ENCODE results near the gene ABCG2. TPM values are rescaled to one million over a fixed set of nuclear protein-coding genes. Genes with fewer than 3 reads are reported as not detected.

Gene ABCG2
- total and polyA plus RNA-seq, 2 of the 8 experiments (the other 6 are each of a cell fraction or from before 2014, with no cell fraction given) = 2.4 to 4.6 TPM

DNA sequence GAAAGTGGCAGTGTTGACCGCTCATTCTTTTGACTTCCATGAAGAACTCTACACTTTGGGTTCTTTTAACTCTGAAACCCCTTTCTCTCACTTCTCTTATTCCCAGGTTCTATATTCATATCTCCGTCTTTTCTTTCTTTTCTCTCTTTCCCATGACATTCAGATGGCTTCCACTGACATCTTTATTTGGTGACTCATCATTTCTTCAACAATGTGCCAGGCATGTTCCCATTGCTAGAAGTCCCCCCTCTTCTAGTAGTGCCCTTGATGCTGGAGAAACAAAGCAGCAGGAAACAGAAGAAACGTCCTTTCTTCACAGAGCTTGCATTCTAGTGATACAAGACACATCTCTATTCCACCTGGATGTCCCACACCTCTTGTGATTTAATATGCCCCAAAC is 117.7 kb downstream of the ABCG2 start:
- Histone ChIP-seq H3K4ac (replicated peaks; ENCODE audit: insufficient read length, low read depth, low read length) (no peak overlapping the region), H2BK20ac (ENCODE audit: low read length) (no peak overlapping the region), H3K56ac (replicated peaks; ENCODE audit: insufficient read length, low read depth, low read length) (no peak overlapping the region), H3K4me2 (ENCODE audit: insufficient read depth in 1 of 2, low read depth in 2 of 2, low read length in 2 of 2) (no peak overlapping the region), H3K18ac (ENCODE audit: extremely low read depth, low read length) (no peak overlapping the region), H3K23me2 (ENCODE audit: low read depth, low read length) (no peaks in the 10 kb centered on the region), H3K9ac (replicated peaks in 1 of 4; ENCODE audit: extremely low read depth in 1 of 4, low read depth in 3 of 4, low read length in 3 of 4) (no peak overlapping the region), H3K4me3 (ENCODE audit: extremely low read depth in 1 of 4, insufficient read depth in 2 of 4, low read depth in 3 of 4, low read length in 4 of 4) (no peak overlapping the region), H3K79me2 (ENCODE audit: control insufficient read depth in 1 of 2, insufficient read depth in 2 of 2, low read length in 2 of 2) (no peaks in the 10 kb centered on the region), H4K8ac (ENCODE audit: extremely low read depth, insufficient read depth, low read length) (no peak overlapping the region), H2BK12ac (ENCODE audit: low read depth, low read length) (no peak overlapping the region), H3K79me1 (ENCODE audit: low read depth, low read length) (no peaks in the 10 kb centered on the region; the same call in 1 of the 2 replicates), H3K36me3 (ENCODE audit: control insufficient read depth in 2 of 4, insufficient read depth in 4 of 4, low read length in 3 of 4) (peaks cover 30 to 92% (median 76%) of the 10 kb centered on the region in 4 experiments), H2AFZ (ENCODE audit: low read length) (no peak overlapping the region), H3K14ac (ENCODE audit: insufficient read length) (no peak overlapping the region), H4K20me1 (replicated peaks in 1 of 2; ENCODE audit: control insufficient read depth in 1 of 2, insufficient read depth in 2 of 2, low read length in 2 of 2) (peaks cover 0 to under 1% of the 10 kb centered on the region in 2 experiments), H2BK5ac (ENCODE audit: low read depth, low read length) (no peak overlapping the region), H2BK15ac (ENCODE audit: low read length) (no peak overlapping the region), H2AK5ac (ENCODE audit: low read depth, low read length) (no peak overlapping the region), H3K9me3 (ENCODE audit: insufficient read depth in 2 of 2, low read depth in 1 of 2, low read length in 1 of 2) (no peaks in the 10 kb centered on the region), H3K4me1 (replicated peaks in 1 of 4; ENCODE audit: control insufficient read depth in 3 of 4, insufficient read depth in 4 of 4, low read length in 3 of 4) (no peaks in the 10 kb centered on the region), H4K5ac (ENCODE audit: insufficient read length, low read depth, low read length) (no peak overlapping the region), H2BK120ac (replicated peaks; ENCODE audit: low read depth, low read length) (no peak overlapping the region), H4K91ac (replicated peaks; ENCODE audit: insufficient read length, low read length) (no peak overlapping the region), H3K23ac (ENCODE audit: insufficient read length) (no peak overlapping the region), H3K27me3 (replicated peaks in 1 of 4; ENCODE audit: control insufficient read depth in 3 of 4, extremely low read depth in 1 of 4, insufficient read depth in 3 of 4, low read length in 3 of 4) (no peaks in the 10 kb centered on the region), H3K27ac (ENCODE audit: low read depth, low read length) (no peak overlapping the region)
- ChIA-PET CTCF (ENCODE audit: partially characterized antibody) (interaction anchor here (1.2 to 1.7 kb wide), 2 partner anchors 12 to 192 kb away, joined by 4 to 5 read pairs; no protein-coding TSS in a partner anchor), POLR2A (ENCODE audit: partially characterized antibody) (interaction anchor here (1.4 kb wide), 1 partner anchor 18 kb away, joined by 3 read pairs; no protein-coding TSS in a partner anchor)
- FAIRE-seq = no peak
- DNase-seq (ENCODE audit: low read depth in 1 of 2, low spot score in 2 of 2) = no peak
- WGBS, 2 experiments (ENCODE audit: extremely low coverage in 1 of 2, insufficient coverage in 1 of 2, insufficient read length in 1 of 2, insufficient replicate concordance in 2 of 2, low coverage in 1 of 2, low lambda C conversion rate in 2 of 2, missing lambda C conversion rate in 1 of 2) = 94% methylated on average over 3 of the region's 3 CpGs; no CpG with 5 or more reads in 1 of the 2 experiments
- TF ChIP-seq PHF8 (conservative IDR thresholded peaks at IDR 0.05; ENCODE audit: low read depth, low read length) (no peak), SIN3A (conservative IDR thresholded peaks at IDR 0.05 in 1 of 2, IDR thresholded peaks at IDR 0.05 in 1 of 2; ENCODE audit: low read depth in 1 of 2, low read length in 2 of 2) (no peak), TEAD4 (IDR thresholded peaks at IDR 0.05; ENCODE audit: low read depth, low read length) (no peak), CTBP2 (IDR thresholded peaks at IDR 0.05; ENCODE audit: borderline replicate concordance, insufficient read depth, insufficient read length, low read length) (no peak), MAX (IDR thresholded peaks at IDR 0.05) (no peak), RFX5 (IDR thresholded peaks at IDR 0.05; ENCODE audit: borderline replicate concordance, low read depth, low read length) (no peak), NANOG (IDR thresholded peaks at IDR 0.05; ENCODE audit: insufficient read depth, low read depth, low read length, poor library complexity, severe bottlenecking) (no peak), TCF12 (IDR thresholded peaks at IDR 0.05; ENCODE audit: low read depth, low read length) (no peak), KDM1A (IDR thresholded peaks at IDR 0.05; ENCODE audit: borderline replicate concordance, low read length) (no peak), KDM5A (IDR thresholded peaks at IDR 0.05; ENCODE audit: low read length) (no peak), BCL11A (IDR thresholded peaks at IDR 0.05; ENCODE audit: low read depth in 2 of 2, low read length in 2 of 2) (no peak), BACH1 (IDR thresholded peaks at IDR 0.05; ENCODE audit: low read length) (no peak), BRCA1 (IDR thresholded peaks at IDR 0.05; ENCODE audit: low read depth, low read length) (no peak)
